Gastroesophageal sphincter (tissue), 3 donors: Measurements from ENCODE around the gene CAPN5.

Experiments
- CTCF ChIP-seq, 4 experiments: fragments of 200-600 bp in 2 of 4; fragments of 450-650 bp in 2 of 4; sonication (generic) in 1 of 4; IDR thresholded peaks; one replicate each; pipeline ENCODE4 v1.5.1; 2017 to 2019; ENCODE audit warnings: antibody characterized with exemption in 4 of 4, mild to moderate bottlenecking in 2 of 4, moderate library complexity in 2 of 4
- EP300 ChIP-seq: sonication (generic); formaldehyde crosslinking; IDR thresholded peaks from one replicate; pipeline ENCODE4 v1.6.1; 2017; ENCODE audit warnings: antibody characterized with exemption, mild to moderate bottlenecking

- TF ChIP-seq EP300 (no peak), CTCF (IDR thresholded peaks at IDR 0.05) (no peak)
Observed at GRCh38 chr11:77035580-77035979, 31.2 kb upstream of the CAPN5 start.
